Measurements from ENCODE around the gene ITGAD. TPM values are rescaled to one million over a fixed set of nuclear protein-coding genes. Genes with fewer than 3 reads are reported as not detected.

Gene ITGAD
- not detected for polyA plus RNA-seq (2013, experiment 1 of 4)
- not detected for polyA plus RNA-seq (2013, experiment 2 of 4)
- not detected for polyA plus RNA-seq (2013, experiment 3 of 4)
- not detected for polyA plus RNA-seq (2013, experiment 4 of 4)

- no peaks in the 10 kb centered on the region for H3K27me3 ChIP-seq (ENCODE audit: control insufficient read depth, insufficient read depth, low read length, poor library complexity, severe bottlenecking)
- H3K4me3 ChIP-seq (ENCODE audit: insufficient read depth, low read depth, low read length): no peak within 1 kb of the TSS
- no peaks in the 10 kb centered on the region for H3K9me3 ChIP-seq (ENCODE audit: control insufficient read depth, low read length)
- no peak within 1 kb of the TSS for H3K27ac ChIP-seq (ENCODE audit: insufficient read depth, low read depth, low read length, poor library complexity, severe bottlenecking)
- WGBS, 2 experiments: 80 to 82% methylated on average over 5 of the region's 5 CpGs
- no peaks in the 10 kb centered on the region for H3K36me3 ChIP-seq (ENCODE audit: control insufficient read depth, insufficient read depth, low read length)
- H3K4me1 ChIP-seq (ENCODE audit: control insufficient read depth, insufficient read depth, low read length): no peaks in the 10 kb centered on the region
These were observed at the start of gene ITGAD for GRCh38 chr16:31393056-31393455. ITGAD (plus strand) TSS chr16:31393335; CDS start chr16:31393361, 26 bp downstream.

- no peaks in the 10 kb centered on the region for H3K4me1 ChIP-seq (ENCODE audit: control insufficient read depth, insufficient read depth, low read length)
- no peaks in the 10 kb centered on the region for H3K27me3 ChIP-seq (ENCODE audit: control insufficient read depth, insufficient read depth, low read length, poor library complexity, severe bottlenecking)
- 89 to 93% methylated on average over 9 of the region's 9 CpGs for WGBS, 2 experiments
These were observed 48.4 kb upstream of the ITGAD start for GRCh38 chr16:31344712-31345111.

GRCh38 chr16:31347445-31347844 is 45.7 kb upstream of the ITGAD start:
- no peak overlapping the region for H3K4me3 ChIP-seq (ENCODE audit: insufficient read depth, low read depth, low read length)
- no peaks in the 10 kb centered on the region for H3K27me3 ChIP-seq (ENCODE audit: control insufficient read depth, insufficient read depth, low read length, poor library complexity, severe bottlenecking)
- no peaks in the 10 kb centered on the region for H3K9me3 ChIP-seq (ENCODE audit: control insufficient read depth, low read length)
- 86 to 89% methylated on average over 5 of the region's 5 CpGs for WGBS, 2 experiments
- H3K27ac ChIP-seq (ENCODE audit: insufficient read depth, low read depth, low read length, poor library complexity, severe bottlenecking): no peak overlapping the region
- H3K36me3 ChIP-seq (ENCODE audit: control insufficient read depth, insufficient read depth, low read length): no peaks in the 10 kb centered on the region
- no peaks in the 10 kb centered on the region for H3K4me1 ChIP-seq (ENCODE audit: control insufficient read depth, insufficient read depth, low read length)

More at GRCh38 chr16:31344712-31345111, 48.4 kb upstream of the ITGAD start:
- Histone ChIP-seq H3K27ac (ENCODE audit: insufficient read depth, low read depth, low read length, poor library complexity, severe bottlenecking) (no peak overlapping the region), H3K36me3 (ENCODE audit: control insufficient read depth, insufficient read depth, low read length) (no peaks in the 10 kb centered on the region), H3K4me3 (ENCODE audit: insufficient read depth, low read depth, low read length) (no peak overlapping the region), H3K9me3 (ENCODE audit: control insufficient read depth, low read length) (no peaks in the 10 kb centered on the region)

- 72 to 73% methylated on average over 3 of the region's 3 CpGs for whole genome bisulfite sequencing, 2 experiments
- Histone ChIP-seq H3K4me3 (ENCODE audit: insufficient read depth, low read depth, low read length) (no peak overlapping the region), H3K27ac (ENCODE audit: insufficient read depth, low read depth, low read length, poor library complexity, severe bottlenecking) (no peak overlapping the region), H3K36me3 (ENCODE audit: control insufficient read depth, insufficient read depth, low read length) (no peaks in the 10 kb centered on the region), H3K27me3 (ENCODE audit: control insufficient read depth, insufficient read depth, low read length, poor library complexity, severe bottlenecking) (no peaks in the 10 kb centered on the region), H3K9me3 (ENCODE audit: control insufficient read depth, low read length) (no peaks in the 10 kb centered on the region), H3K4me1 (ENCODE audit: control insufficient read depth, insufficient read depth, low read length) (no peaks in the 10 kb centered on the region)
These were observed 44.6 kb upstream of the ITGAD start for GRCh38 chr16:31348579-31348978.

GRCh38 chr16:31350275-31351005 is 42.7 kb upstream of the ITGAD start:
- WGBS, 2 experiments: 84 to 86% methylated on average over 12 of the region's 12 CpGs
- no peaks in the 10 kb centered on the region for H3K27me3 ChIP-seq (ENCODE audit: control insufficient read depth, insufficient read depth, low read length, poor library complexity, severe bottlenecking)
- no peaks in the 10 kb centered on the region for H3K4me1 ChIP-seq (ENCODE audit: control insufficient read depth, insufficient read depth, low read length)
- H3K9me3 ChIP-seq (ENCODE audit: control insufficient read depth, low read length): no peaks in the 10 kb centered on the region
- H3K36me3 ChIP-seq (ENCODE audit: control insufficient read depth, insufficient read depth, low read length): no peaks in the 10 kb centered on the region
- H3K4me3 ChIP-seq (ENCODE audit: insufficient read depth, low read depth, low read length): no peak overlapping the region
- no peak overlapping the region for H3K27ac ChIP-seq (ENCODE audit: insufficient read depth, low read depth, low read length, poor library complexity, severe bottlenecking)

- Histone ChIP-seq H3K27ac (ENCODE audit: insufficient read depth, low read depth, low read length, poor library complexity, severe bottlenecking) (no peak overlapping the region), H3K9me3 (ENCODE audit: control insufficient read depth, low read length) (no peaks in the 10 kb centered on the region), H3K27me3 (ENCODE audit: control insufficient read depth, insufficient read depth, low read length, poor library complexity, severe bottlenecking) (no peaks in the 10 kb centered on the region), H3K4me1 (ENCODE audit: control insufficient read depth, insufficient read depth, low read length) (no peaks in the 10 kb centered on the region), H3K36me3 (ENCODE audit: control insufficient read depth, insufficient read depth, low read length) (no peaks in the 10 kb centered on the region), H3K4me3 (ENCODE audit: insufficient read depth, low read depth, low read length) (no peak overlapping the region)
- WGBS, 2 experiments: 86% methylated on average over 19 of the region's 19 CpGs
These were observed 41.7 kb upstream of the ITGAD start for GRCh38 chr16:31351246-31351941.

- no peaks in the 10 kb centered on the region for H3K36me3 ChIP-seq (ENCODE audit: control insufficient read depth, insufficient read depth, low read length)
- H3K4me3 ChIP-seq (ENCODE audit: insufficient read depth, low read depth, low read length): no peak overlapping the region
- no peaks in the 10 kb centered on the region for H3K4me1 ChIP-seq (ENCODE audit: control insufficient read depth, insufficient read depth, low read length)
- WGBS, 2 experiments: 77 to 85% methylated on average over 5 to 6 of the region's 6 CpGs
- no peaks in the 10 kb centered on the region for H3K27me3 ChIP-seq (ENCODE audit: control insufficient read depth, insufficient read depth, low read length, poor library complexity, severe bottlenecking)
- no peak overlapping the region for H3K27ac ChIP-seq (ENCODE audit: insufficient read depth, low read depth, low read length, poor library complexity, severe bottlenecking)
- no peaks in the 10 kb centered on the region for H3K9me3 ChIP-seq (ENCODE audit: control insufficient read depth, low read length)
These were observed 41.2 kb upstream of the ITGAD start for GRCh38 chr16:31351942-31352325.

GRCh38 chr16:31352376-31353115 is 40.6 kb upstream of the ITGAD start:
- no peaks in the 10 kb centered on the region for H3K9me3 ChIP-seq (ENCODE audit: control insufficient read depth, low read length)
- no peak overlapping the region for H3K4me3 ChIP-seq (ENCODE audit: insufficient read depth, low read depth, low read length)
- H3K36me3 ChIP-seq (ENCODE audit: control insufficient read depth, insufficient read depth, low read length): no peaks in the 10 kb centered on the region
- WGBS, 2 experiments: 93 to 94% methylated on average over 22 of the region's 22 CpGs
- H3K27me3 ChIP-seq (ENCODE audit: control insufficient read depth, insufficient read depth, low read length, poor library complexity, severe bottlenecking): no peaks in the 10 kb centered on the region
- H3K4me1 ChIP-seq (ENCODE audit: control insufficient read depth, insufficient read depth, low read length): no peaks in the 10 kb centered on the region
- no peak overlapping the region for H3K27ac ChIP-seq (ENCODE audit: insufficient read depth, low read depth, low read length, poor library complexity, severe bottlenecking)

- Histone ChIP-seq H3K4me1 (ENCODE audit: control insufficient read depth, insufficient read depth, low read length) (no peaks in the 10 kb centered on the region), H3K36me3 (ENCODE audit: control insufficient read depth, insufficient read depth, low read length) (no peaks in the 10 kb centered on the region), H3K27me3 (ENCODE audit: control insufficient read depth, insufficient read depth, low read length, poor library complexity, severe bottlenecking) (no peaks in the 10 kb centered on the region), H3K9me3 (ENCODE audit: control insufficient read depth, low read length) (no peaks in the 10 kb centered on the region), H3K27ac (ENCODE audit: insufficient read depth, low read depth, low read length, poor library complexity, severe bottlenecking) (no peak within 1 kb of the TSS), H3K4me3 (ENCODE audit: insufficient read depth, low read depth, low read length) (no peak within 1 kb of the TSS)
- 61 to 64% methylated on average over 10 of the region's 10 CpGs for WGBS, 2 experiments
These were observed 38.5 kb upstream of the ITGAD start, which contains the start of gene ITGAX for GRCh38 chr16:31354394-31355291. ITGAX (plus strand) TSS chr16:31355176; CDS start chr16:31355255, 79 bp downstream.

Measured in ectodermal cell (in vitro differentiated cells).